Stomach (tissue), 8 donors: ENCODE results near the gene FAHD2B. TPM values are rescaled to one million over a fixed set of nuclear protein-coding genes. Genes with fewer than 3 reads are reported as not detected.

Source experiments
- polyA plus RNA-seq, 3 donors: library from polyadenylated mRNA; stranded (reverse); fragments of 200-250 nt; gene quantifications; one replicate each; pipeline ENCODE4 v1.2.3, GENCODE V29; 2013
- small RNA-seq, 4 donors: library from RNA; depleted of rRNA; stranded (forward); fragments of <200 nt; gene quantifications; one replicate each; pipeline ENCODE3, GENCODE V24; 2016
- total RNA-seq, 5 donors: library from RNA; depleted of rRNA; stranded (reverse); fragments of >200 nt; gene quantifications; one replicate each; pipeline versions ENCODE4 v1.1.0 to v1.2.3, GENCODE V29; 2014 to 2016
- donor health status: healthy with polysubstance abuse.
- donor health status: Bipolar disorder and iron deficiency.
- donor health status: healthy.

Gene FAHD2B
- total and polyA plus RNA-seq, 8 donors = 3.5 to 30.4 (median 17.8) TPM; not detected in 1

Small RNA genes within 50 kb of the gene (small RNA-seq; reads per million reads assigned to genes)
- gene AC018892.1 (0 reads per million in 4 donors), gene IGKV1OR2-3 (0 reads per million in 4 donors), gene IGKV2OR2-2 (0 reads per million in 4 donors), gene RN7SL313P (0 reads per million in 4 donors)

Other genes starting within 250 kb of the FAHD2B start
- 10 to 100 TPM in 3 of 5 donors, 1 to 10 TPM in 2; 2.8 to 32.1 (median 11.3) TPM for gene ANKRD39, start 236.9 kb downstream of the FAHD2B start, total RNA-seq
- 10 to 100 TPM; 11.5 to 18.0 (median 14.1) TPM for gene ANKRD39, start 236.9 kb downstream of the FAHD2B start, polyA plus RNA-seq
- 10 to 100 TPM; 10.7 to 78.8 (median 24.4) TPM for gene SEMA4C, start 224.8 kb downstream of the FAHD2B start, total RNA-seq
- 10 to 100 TPM in 1 of 3 donors, 1 to 10 TPM in 2; 5.7 to 15.8 (median 8.0) TPM for gene SEMA4C, start 224.8 kb downstream of the FAHD2B start, polyA plus RNA-seq
- gene FAM178B, start 108.3 kb downstream of the FAHD2B start, total RNA-seq = not detected
- under 1 TPM in 1 of 3 donors, not detected in 2; 0.65 TPM for gene FAM178B, start 108.3 kb downstream of the FAHD2B start, polyA plus RNA-seq
- 100 to 1,000 TPM in 1 of 5 donors, 10 to 100 TPM in 4; 37.9 to 100 (median 60.1) TPM for gene ANKRD36, start 18.3 kb upstream of the FAHD2B start, total RNA-seq
- gene ANKRD36, start 18.3 kb upstream of the FAHD2B start, polyA plus RNA-seq = 1 to 10 TPM; 1.1 to 2.3 (median 1.4) TPM